A549 treated with dexamethasone at 1 μM for 4 hours (cell line): ENCODE results near the gene MLLT11. TPM values are rescaled to one million over a fixed set of nuclear protein-coding genes. Genes with fewer than 3 reads are reported as not detected.

Experiments used
- total RNA-seq: library from RNA; stranded (reverse); fragments of 200-300 nt; extraction: Qiagen RNA extraction; gene quantifications from 5 replicates; pipeline ENCODE4 v1.2.3, GENCODE V29; 2022

The MLLT11 gene
- total RNA-seq: 11.9 to 15.4 TPM (median 14.5 TPM) in 5 replicates

GRCh38 chr1:151060007-151060656, at the start of gene MLLT11:
MLLT11 (plus strand) TSS chr1:151060397; CDS start chr1:151067225, 6,828 bp downstream.

GRCh38 chr1:151036356-151036755, 23.8 kb upstream of the MLLT11 start, which contains the start of gene BNIPL:
BNIPL (plus strand) TSS chr1:151036586; CDS start chr1:151036726, 140 bp downstream.

GRCh38 chr1:151047591-151047924, 12.6 kb upstream of the MLLT11 start, which contains the start of gene C1orf56:
C1orf56 (plus strand) TSS chr1:151047751; CDS start chr1:151047848, 97 bp downstream.

GRCh38 chr1:151059109-151060006, 839 bp upstream of the MLLT11 start, which contains the start of gene CDC42SE1:
CDC42SE1 (minus strand) TSS chr1:151059622; CDS start chr1:151055730, 3,892 bp downstream.

GRCh38 chr1:151070474-151071276, 10.5 kb downstream of the MLLT11 start, which contains the start of gene GABPB2:
GABPB2 (plus strand) TSS chr1:151070761; CDS start chr1:151088190, 17,429 bp downstream.

Other genes starting within 250 kb of the MLLT11 start
- 9.3 to 15.0 TPM (median 14.1 TPM) in 5 replicates for gene ARNT, start 183.8 kb upstream of the MLLT11 start, total RNA-seq
- gene CTXND2, start 173.3 kb upstream of the MLLT11 start, total RNA-seq: not detected in 5 replicates
- gene SETDB1, start 134.0 kb upstream of the MLLT11 start, total RNA-seq: 21.6 to 27.7 TPM (median 24.1 TPM) in 5 replicates
- 239 to 260 TPM (median 257 TPM) in 5 replicates for gene CERS2, start 85.6 kb upstream of the MLLT11 start, total RNA-seq
- gene ANXA9, start 78.1 kb upstream of the MLLT11 start, total RNA-seq: 0.71 to 1.2 TPM (median 0.89 TPM) in 5 replicates
- gene MINDY1, start 53.5 kb upstream of the MLLT11 start, total RNA-seq: 2.5 to 3.9 TPM (median 3.3 TPM) in 5 replicates
- 14.7 to 18.6 TPM (median 17.8 TPM) in 5 replicates for gene PRUNE1, start 51.9 kb upstream of the MLLT11 start, total RNA-seq
- gene BNIPL, start 23.8 kb upstream of the MLLT11 start, total RNA-seq: 0.07 to 0.17 TPM (median 0.11 TPM) in 4 of 5 replicates, not detected in the other
- gene C1orf56, start 12.6 kb upstream of the MLLT11 start, total RNA-seq: 5.6 to 8.1 TPM (median 6.4 TPM) in 5 replicates
- 88.2 to 91.9 TPM (median 89.9 TPM) in 5 replicates for gene CDC42SE1, start 775 bp upstream of the MLLT11 start, total RNA-seq
- gene GABPB2, start 10.4 kb downstream of the MLLT11 start, total RNA-seq: 2.6 to 3.9 TPM (median 3.8 TPM) in 5 replicates
- 1.5 to 2.3 TPM (median 1.5 TPM) in 5 replicates for gene SEMA6C, start 86.2 kb downstream of the MLLT11 start, total RNA-seq
- gene TNFAIP8L2, start 96.3 kb downstream of the MLLT11 start, total RNA-seq: not detected in 5 replicates
- gene LYSMD1, start 105.5 kb downstream of the MLLT11 start, total RNA-seq: 5.2 to 7.3 TPM (median 7.1 TPM) in 5 replicates
- gene SCNM1, start 105.7 kb downstream of the MLLT11 start, total RNA-seq: 45.2 to 49.4 TPM (median 47.4 TPM) in 5 replicates
- 0.23 to 0.43 TPM (median 0.35 TPM) in 3 of 5 replicates, not detected in the others for gene TMOD4, start 115.6 kb downstream of the MLLT11 start, total RNA-seq
- gene VPS72, start 129.8 kb downstream of the MLLT11 start, total RNA-seq: 49.1 to 77.7 TPM (median 52.5 TPM) in 5 replicates
- 57.0 to 64.9 TPM (median 60.7 TPM) in 5 replicates for gene PIP5K1A, start 138.2 kb downstream of the MLLT11 start, total RNA-seq
- 173 to 199 TPM (median 198 TPM) in 5 replicates for gene PSMD4, start 194.3 kb downstream of the MLLT11 start, total RNA-seq
- 11.3 to 15.1 TPM (median 13.2 TPM) in 5 replicates for gene ZNF687, start 221.9 kb downstream of the MLLT11 start, total RNA-seq